HG03460 (cell line): Measurements from ENCODE around the gene IFNGR1.

Experiments used
- ATAC-seq: cut with Tn5 transposase; IDR thresholded peaks from one replicate; pipeline ENCODE4 v1.9.1; 2021; ENCODE audit not compliant: unreplicated experiment

IFNGR1 gene

DNA sequence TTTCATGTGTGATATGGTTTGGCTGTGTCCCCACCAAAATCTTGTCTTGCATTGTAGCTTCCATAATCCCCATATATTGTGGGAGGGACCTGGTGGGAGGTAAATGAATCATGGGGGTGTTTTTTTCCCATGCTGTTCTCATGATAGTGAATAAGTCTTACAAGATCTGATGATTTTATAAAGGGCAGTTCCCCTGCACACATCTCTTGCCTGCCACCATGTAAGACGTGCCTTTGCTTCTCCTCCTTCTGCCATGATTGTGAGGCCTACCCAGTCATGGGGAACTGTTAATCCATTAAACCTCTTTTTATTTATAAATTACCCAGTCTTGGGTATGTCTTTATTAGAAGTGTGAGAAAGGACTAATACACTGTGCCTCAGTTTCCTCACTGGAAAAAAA lies 41.6 kb downstream of the IFNGR1 start:
- no peak for ATAC-seq

DNA sequence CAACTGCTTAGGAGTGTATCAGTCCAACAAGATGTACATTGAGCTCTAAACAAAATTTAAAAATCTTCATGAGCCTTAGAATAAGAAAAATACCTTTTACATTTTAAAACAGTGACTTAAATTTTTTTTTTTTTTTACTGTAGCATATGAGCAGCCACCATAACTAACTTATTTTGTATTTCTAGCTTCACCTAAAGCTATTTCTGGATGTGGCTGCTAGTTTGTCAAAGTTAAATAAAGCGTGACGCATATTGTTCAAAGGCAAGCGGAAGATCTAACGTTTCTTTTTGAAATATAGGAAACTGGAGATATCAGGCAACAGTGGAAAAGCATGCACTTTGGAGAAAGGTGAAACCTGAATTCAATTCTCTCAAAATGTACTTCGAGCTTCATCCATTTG lies 42.5 kb downstream of the IFNGR1 start:
- no peak for ATAC-seq

DNA sequence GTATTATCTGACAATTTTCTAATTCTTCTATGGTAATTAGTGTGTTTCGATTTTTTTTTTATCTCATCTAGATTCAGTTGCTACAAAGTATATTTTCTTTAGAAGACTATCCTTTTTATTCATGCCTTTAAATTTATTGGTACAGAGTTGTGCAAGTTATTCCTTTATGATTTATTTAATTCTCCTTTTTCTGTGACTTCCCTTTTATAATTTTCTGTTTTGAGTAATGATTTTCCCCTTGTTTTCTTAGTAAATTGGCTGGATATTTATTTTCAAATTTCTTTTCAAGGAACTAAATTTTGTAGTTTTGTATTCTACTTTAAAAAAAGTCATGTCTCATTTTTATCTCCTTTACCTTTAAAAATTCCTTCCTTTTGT lies 43.3 kb downstream of the IFNGR1 start:
- no peak for ATAC-seq

DNA sequence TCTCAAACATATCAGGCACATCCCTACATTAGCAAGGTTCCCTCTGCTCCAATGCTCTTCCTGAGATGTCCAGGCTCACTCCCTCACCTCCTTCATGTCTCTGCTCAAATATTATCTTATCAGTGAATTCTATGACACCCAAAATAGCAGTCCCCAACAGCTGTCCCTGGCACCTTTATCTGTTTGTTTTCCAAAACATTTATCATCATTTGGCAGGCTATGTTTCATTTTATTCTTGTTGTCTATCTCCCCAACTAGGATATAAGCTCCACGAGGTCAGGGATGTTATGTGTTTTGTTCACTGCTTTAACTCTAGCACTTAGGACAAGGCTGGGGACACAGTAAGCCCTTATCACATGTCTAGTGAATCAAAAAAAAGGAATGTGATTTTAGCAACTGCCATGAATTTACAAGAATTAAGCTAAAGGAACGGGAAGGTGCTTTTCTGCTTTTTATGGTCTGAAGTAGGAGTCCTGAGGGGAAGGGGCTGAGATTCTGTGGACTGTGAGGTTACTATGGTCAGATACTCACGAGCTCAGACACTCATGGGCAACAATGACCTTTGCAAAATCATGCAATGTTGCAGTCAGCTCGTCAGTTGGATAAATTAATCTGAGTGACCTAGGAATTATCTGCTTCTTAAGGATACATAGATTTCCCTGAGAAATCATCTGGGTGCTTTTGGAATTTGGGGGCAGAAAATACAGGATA lies 43.9 kb downstream of the IFNGR1 start:
- no peak for ATAC-seq

DNA sequence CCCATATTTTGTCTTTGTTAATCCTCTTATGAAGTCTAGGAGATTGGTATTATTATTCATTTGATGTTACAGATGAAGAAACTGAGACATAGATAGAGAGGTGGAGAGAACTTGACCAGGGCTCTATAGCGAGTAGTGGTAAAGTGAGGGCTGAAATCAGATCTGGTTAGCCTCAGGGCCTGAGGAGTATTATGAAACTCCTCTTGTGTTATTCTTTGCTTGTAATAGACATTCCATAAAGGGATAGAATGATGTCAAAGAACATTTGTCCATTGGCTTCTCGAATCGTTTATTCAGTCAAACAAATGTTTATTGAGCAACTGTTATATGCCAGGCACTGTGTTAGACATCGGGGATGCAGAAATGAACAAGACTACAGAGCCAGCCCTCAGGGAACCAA lies 45.7 kb downstream of the IFNGR1 start, which contains the start of gene IL22RA2:
IL22RA2 (minus strand) TSS at position 144 of the 400 bp plus-strand sequence. CDS start 11,895 bp downstream, outside the sequence.
- ATAC-seq, result no peak

DNA sequence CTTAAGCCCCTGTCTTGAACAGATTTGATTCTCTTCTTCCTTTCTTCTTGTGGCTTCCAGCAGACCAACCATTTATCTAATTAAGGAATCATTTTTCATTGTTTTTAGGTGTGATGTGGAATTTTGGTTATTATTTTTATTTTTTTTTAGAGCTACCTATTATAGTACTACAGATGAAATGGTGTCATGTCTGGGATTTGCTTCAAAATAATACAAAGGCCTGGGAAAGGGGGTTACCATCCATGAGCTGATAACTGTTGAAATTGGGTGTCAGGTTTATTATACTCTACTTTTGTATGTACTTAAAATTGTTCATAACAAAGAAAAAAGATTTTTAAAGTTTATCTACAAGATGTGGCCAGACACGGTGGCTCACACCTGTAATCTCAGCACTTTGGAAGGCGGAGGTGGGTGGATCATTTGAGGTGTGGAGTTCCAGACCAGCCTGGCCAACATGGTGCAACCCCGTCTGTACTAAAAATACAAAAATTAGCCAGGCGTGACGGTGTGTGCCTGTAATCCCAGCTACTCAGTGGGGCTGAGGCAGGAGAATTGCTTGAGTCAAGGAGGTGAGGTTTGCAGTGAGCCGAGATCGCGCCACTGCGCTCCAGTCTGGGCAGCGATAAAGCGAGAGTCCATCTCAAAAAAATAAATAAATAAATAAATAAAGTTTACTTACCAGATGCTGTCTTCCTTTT lies 46.3 kb downstream of the IFNGR1 start:
- no peak for ATAC-seq

DNA sequence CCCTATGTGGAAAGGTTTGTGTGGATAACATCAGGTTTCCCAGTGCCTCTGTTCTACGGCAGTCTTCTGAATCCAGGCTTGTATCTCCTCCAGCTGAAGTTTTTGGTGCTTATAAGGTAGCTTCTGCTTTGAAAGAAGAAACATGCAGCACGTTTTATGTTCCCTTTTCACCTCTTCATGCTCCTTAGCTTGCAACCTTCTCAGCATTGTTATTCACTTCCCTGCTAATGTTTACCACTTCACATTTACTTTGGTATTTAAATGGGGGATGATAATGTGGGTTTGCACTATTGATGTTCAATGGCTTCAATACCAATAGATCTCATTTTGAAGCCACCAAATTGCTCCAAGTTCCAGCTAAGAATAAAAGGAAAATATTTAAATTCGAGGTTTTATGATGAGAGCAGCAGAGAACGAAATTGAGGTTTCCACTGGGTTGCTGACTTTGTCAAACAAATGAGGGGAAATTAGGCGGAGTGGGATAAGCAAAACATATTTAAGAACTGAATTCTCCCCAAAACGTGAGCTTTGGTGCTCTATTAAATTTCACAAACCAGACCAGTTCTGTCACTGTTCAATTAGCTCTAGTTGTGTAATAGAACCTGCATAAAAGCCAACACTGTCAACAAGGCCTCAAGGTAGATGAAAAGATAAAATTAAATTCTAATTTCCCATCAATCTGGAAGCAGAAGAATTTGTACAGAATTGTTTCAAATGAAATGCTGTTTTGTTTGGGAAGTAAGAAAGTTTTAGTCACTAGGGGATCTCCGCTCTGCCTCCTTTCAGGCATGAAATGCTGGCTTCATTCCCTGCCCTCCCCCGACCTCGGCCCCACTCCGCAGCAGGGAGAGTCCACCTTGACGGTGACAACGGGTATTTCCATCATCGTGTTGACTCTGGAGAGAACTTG lies 47.1 kb downstream of the IFNGR1 start:
- ATAC-seq, result no peak

DNA sequence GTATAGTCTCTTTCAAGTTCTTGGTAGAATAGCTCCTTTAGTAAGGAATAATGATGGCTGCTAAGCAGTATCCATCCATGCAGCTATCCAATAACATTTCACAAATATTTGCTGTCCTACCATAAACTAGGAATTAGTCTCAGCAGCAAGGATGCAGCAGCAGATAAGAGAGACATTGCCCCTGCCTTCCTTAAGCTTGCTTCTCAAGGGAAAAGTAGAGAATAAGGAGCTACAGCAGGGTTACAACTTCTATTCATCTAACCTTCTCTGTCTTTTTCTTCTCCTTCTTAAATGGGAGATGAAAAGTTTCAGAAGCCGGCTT lies 48.2 kb downstream of the IFNGR1 start:
- no peak for ATAC-seq

DNA sequence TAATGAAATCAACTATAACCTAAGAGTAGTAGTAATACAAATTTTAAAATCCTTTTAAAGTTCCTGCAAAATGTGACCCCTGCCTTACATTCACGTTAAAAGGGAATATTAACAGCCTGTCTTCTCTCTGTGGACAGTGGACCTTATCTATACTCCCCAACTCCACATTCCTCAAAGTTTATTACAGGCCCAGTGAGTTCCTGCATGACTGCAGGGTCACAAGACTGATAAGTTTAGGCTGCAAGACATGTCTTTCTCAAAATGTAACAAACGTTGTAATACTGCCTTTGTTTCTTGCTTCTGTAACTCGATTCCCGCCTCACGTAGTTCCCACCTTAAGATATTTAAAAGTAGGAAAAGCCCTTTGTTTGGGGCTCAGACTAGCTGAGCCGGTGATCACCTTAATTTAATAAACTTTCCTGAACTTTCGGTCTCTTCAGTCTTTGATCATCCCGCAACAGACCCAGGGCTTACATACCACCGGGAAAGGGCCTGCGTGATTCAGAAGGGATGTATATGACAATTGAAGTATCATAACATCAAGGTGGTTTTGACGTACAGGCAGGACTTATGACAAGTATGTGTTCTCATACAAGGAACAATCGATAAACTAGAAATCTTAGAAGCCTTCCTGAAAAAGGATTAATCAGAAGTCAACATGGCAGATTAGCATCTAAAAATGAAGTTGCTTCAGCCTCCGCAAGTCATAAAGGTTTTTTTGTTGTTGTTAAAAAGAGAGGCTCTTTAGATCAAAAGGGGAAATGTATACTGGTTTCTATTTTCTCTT lies 48.7 kb downstream of the IFNGR1 start:
- ATAC-seq, result no peak

DNA sequence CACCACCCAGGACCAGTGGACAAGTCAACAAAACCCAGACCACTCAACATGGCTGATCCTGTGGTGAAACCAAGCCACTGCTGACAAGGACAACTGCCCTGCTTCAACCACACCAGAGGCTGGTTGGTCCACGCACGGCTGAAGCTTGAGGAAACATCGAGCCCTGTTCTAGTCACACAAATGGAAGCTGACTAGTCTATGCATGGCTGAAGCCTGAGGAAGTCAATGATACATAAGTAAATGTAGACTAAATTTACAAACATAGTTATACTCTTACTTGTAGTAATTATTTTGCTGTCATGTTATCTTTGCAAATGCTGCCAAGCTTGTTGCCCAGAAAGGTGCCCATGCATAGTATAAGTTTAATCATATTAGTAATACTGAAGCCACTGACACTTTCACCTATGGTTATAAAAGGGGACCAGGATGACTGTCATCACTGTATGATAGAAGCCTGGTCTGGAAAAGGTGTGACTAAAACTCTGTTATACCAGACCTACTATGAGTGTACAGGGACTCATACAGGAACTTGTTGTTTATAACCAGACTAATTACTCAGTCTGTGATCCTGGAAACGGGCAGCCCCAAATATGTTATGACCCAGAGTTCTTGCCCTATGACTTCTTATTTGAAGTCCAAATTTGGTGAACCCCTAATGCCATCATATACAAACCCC lies 51.3 kb downstream of the IFNGR1 start:
- ATAC-seq, result no peak

DNA sequence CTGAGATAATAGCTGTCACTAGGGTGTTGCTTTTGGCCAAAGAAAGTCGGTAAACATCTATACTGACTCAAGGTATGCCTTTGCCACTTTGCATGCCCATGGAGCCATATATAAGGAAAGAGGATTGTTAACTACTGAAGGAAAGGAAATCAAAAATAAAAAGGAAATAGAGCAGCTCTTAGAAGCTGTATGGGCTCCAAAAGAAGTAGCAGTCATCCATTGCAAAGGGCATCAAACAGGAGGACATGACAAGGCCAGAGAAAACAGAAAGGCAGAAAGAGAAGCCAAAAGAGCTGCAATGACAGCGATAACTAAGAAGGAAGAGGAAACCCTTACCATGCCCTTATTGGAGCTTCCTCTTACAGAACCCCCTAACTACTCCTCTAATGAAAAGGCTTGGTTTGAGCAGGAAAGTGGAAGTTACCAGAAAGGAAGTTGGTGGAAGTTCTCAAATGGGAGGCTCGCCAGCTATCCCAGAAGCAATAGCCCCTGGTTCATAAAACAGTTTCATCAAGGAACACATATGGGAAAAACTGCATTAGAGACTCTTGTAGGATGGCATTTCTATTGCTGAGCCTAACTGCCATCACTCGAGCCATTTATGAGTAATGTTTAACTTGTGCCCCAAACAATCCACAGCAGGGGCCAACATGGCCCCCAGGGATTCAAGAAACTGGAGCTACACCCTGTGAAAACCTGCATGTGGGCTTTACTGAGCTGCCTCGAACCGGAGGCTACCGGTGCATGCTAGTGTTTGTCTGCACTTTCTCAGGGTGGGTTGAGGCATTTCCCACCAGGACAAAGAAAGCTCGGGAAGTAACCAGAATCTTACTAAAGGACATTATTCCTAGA lies 52.7 kb downstream of the IFNGR1 start:
- no peak for ATAC-seq

DNA sequence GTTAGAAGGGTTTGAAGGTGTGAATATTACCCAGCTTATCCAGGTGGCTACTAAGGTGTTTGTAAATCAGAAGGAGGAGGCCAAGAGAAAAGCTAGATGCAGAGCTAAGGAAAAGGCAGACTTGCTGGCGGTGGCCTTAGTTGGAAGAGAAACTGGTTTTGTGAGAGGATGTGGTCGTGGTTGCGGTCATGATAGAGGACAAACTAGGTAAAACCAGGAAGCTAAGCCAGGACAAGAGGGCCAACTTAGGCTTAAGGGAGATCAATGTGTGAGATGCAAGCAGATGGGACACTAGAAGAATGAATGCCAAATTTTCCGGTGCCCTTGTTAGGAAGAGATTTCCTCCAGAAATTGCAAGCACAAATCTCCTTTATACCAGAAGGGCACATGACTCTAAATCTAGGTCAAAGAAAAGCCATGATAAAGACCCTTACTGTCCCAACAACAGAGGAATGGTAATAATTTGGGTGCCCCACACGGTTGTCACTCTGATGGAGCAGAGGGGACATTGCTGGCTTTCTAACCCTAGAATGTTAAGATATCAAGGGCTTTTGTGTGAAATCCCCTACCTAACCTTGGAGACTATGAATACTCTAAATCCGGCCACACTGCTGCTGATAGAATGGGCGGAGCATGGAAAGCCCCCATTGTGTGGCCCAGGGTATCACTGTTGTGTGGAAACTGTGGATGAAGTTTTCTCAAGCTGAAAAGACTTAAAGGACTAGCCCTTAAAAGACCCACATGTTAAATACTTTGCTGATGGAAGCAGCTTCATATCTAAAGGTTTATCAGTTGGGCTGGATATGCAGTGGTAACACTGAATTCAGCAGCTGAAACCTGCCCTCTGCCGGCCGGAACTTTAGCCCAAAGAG lies 53.6 kb downstream of the IFNGR1 start:
- peak; percentile 63 for ATAC-seq

DNA sequence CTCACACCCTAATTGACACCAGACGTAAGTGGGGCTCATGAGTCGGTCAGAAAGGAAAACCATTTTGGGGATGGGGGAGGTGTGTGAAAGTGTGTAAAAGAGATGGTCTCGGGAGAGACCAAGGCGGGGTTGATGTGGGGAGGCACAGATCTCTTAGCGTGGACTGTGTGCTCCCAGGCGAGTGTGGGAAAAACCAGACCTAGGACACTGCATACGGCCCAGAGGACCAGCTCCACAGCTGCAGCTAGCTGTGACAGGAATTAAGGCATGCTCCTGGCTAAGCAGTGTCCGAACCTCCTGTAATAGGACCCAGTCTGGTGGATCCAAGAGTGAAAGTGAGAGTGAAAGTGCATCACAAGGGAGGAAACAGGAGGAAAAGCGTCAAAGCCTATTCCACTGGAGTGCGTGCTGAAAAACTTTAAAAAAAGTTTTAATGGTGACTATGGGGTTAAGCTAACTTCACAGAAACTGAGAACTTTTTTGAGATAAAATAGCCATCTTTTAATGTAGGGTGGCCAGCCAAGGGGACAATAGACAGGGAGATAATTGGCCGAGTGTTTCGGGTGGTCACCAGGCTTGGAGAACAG lies 55.4 kb downstream of the IFNGR1 start:
- ATAC-seq, result no peak

DNA sequence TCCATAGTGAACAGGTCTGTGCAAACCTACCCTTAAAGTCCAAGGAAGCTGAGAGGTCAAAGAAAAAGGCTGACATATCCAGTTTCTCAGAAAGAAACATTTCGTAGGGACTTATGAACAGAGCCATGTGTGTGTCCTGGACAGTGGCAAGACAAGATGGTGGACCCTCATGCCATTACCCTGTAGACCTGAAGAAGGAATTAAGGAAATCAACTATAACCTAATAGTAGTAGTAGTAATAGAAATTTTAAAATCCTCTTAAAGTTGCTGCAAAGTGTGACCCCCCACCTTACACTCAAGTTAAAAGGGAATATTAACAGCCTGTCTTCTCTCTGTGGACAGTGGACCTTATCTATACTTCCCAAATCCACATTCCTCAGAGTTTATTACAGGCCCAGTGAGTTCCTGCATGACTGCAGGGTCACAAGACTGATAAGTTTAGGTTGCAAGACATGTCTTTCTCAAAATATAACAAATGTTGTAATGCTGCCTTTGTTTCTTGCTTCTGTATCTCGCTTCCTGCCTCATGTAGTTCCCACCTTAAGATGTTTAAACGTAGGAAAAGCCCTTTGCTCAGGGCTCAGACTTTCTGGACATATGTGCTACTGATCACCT lies 56.4 kb downstream of the IFNGR1 start:
- no peak for ATAC-seq

DNA sequence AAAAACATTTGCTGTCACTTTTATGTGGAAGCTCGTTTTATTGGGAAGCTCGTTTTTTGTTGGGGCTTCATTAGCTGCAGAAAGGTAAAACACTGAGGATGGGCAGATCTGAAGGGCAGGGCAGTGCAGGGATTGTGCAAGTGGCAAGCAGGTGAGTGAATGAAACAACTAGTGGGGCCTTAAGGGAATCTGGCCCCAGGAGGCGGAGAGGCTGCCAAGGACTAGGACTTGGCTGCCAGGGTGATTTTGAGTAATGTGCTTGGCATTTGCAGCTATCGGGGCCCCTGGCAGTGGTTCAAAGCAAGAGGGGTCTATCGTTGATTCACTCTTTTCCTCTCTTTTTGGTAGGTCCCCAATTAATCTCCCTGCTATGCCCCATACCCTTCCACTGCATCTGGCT lies 57.2 kb downstream of the IFNGR1 start:
- no peak for ATAC-seq

DNA sequence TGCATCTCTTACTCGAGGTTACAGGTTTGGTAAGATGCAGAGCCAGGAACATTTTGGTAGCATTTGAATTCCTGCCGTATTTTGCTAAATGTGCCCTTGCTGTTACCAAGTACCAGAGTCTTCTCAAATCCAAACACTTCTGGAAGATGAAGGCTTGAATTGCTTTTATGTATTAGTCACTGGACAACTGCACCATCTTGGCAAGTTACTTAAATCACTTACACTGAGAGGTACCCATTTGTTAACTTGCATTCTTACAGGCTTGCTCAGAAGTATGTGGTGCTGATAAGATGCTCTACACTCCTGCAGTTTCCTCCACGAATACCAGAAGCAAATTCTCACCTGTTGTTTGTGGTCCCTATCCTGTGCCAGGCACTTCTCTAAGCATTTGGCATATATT lies 58.4 kb downstream of the IFNGR1 start:
- ATAC-seq, result no peak

DNA sequence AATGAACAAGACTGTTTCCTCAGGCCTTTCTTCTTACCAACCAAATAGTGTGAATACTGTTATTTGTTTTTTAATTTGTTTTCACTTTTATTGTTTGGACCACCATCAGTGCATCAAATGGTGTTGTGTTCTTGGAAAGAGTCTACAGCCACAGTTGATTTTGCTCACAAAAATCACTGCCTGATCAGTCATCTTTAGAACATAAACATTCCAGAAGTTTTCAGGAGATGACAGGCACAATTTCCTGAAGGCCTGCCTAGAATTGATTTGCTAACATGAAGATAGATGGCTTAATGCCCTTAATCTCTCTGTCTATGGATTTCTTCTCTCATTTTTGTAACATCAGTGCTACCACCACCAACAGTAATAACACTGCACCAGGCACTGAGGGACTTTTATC lies 59.3 kb downstream of the IFNGR1 start:
- no peak for ATAC-seq

DNA sequence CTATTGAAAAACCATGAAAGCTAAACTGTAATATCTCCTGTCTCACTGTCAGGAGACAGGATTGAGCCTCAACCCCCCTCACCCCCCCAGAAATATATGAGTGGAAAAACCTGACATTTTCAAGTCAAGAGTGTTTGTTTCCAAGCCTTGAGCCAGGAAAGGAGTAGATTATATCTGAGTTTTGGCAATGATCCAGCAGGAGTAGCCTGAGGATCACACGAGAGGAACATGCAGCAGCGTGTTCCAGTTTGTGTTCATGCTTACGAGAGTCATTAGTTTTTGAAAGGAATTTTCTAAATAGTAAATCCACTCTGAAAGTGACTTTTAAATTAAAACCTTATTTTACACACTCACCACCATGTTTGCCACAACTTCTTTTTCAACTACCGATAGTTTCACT lies 61.6 kb downstream of the IFNGR1 start:
- no peak for ATAC-seq
